K562 (cell line): ENCODE results near the gene PYGM. TPM values are rescaled to one million over a fixed set of nuclear protein-coding genes. Genes with fewer than 3 reads are reported as not detected.

Experiments
- ATAC-seq: fragments of 200-7000 bp; cut with Tn5 transposase; 3 replicates; pipeline ENCODE4 v1.9.1; 2020; ENCODE audit warnings: moderate library complexity
- BruUV-seq: library from RNA; stranded (reverse); fragments of 400-500 nt; replicated peaks from 2 replicates; lab custom pipeline; 2021; lab: Mats Ljungman, UMichigan
- CTCF ChIA-PET: fragments of 300-600 bp; formaldehyde crosslinking; extraction: SDS; loops from one replicate; lab custom pipeline; 2021; ENCODE audit warnings: low intra/inter-chr PET ratio; lab: Yijun Ruan, JAX
- POLR2A ChIA-PET: fragments of 300-600, 350-650 bp; sonication (Branson Sonifier 250); formaldehyde crosslinking; extraction: SDS; loops from one replicate; lab custom pipeline; 2021; ENCODE audit warnings: antibody characterized with exemption, inconsistent platforms; lab: Yijun Ruan, JAX
- DNase-seq, 4 experiments: peaks; one replicate each; pipeline versions ENCODE4 v3.0.0 to v3.0.0-alpha.2; 2011 to 2018; ENCODE audit warnings: low spot score in 3 of 4, mixed read lengths in 3 of 4; ENCODE audit errors: extremely low read depth in 1 of 4
- FAIRE-seq: peaks from 2 replicates; lab custom pipeline; 2011; peaks lifted over from hg19 to GRCh38; lab: Jason Lieb, UNC
- H2AFZ ChIP-seq: 2 replicates; pipeline ENCODE4 v1.6.0; 2011; ENCODE audit warnings: low read depth, low read length, control low read depth, inconsistent platforms
- H3K27ac ChIP-seq: fragments of 200-600 bp; 3 replicates; pipeline ENCODE4 v1.8.0; 2011; ENCODE audit warnings: low read depth, mild to moderate bottlenecking, control low read depth, inconsistent platforms, low read length, moderate library complexity, mixed read lengths; ENCODE audit errors: extremely low read depth
- H3K27me3 ChIP-seq, 2 experiments: fragments of 300-600 bp in 1 of 2; 2 replicates in 1 of 2; 3 replicates in 1 of 2; pipeline versions ENCODE4 v1.6.0 to v1.8.0; 2011; ENCODE audit warnings: inconsistent platforms in 2 of 2, low read length in 2 of 2, mild to moderate bottlenecking in 1 of 2, mixed read lengths in 1 of 2, moderate library complexity in 1 of 2; ENCODE audit not compliant: control insufficient read depth in 2 of 2, insufficient read depth in 2 of 2
- H3K36me3 ChIP-seq: fragments of 300-600 bp; 3 replicates; pipeline ENCODE4 v1.8.0; 2011; ENCODE audit warnings: mild to moderate bottlenecking, low read length, inconsistent platforms; ENCODE audit not compliant: control insufficient read depth, insufficient read depth
- H3K4me1 ChIP-seq, 2 experiments: fragments of 200-600 bp in 1 of 2; replicated peaks in 1 of 2; 2 replicates in 1 of 2; 3 replicates in 1 of 2; pipeline versions ENCODE4 v1.5.1 to v1.8.0; 2011; ENCODE audit warnings: inconsistent platforms in 2 of 2, low read length in 2 of 2, mild to moderate bottlenecking in 1 of 2, mixed read lengths in 1 of 2, moderate library complexity in 1 of 2; ENCODE audit not compliant: control insufficient read depth in 2 of 2, insufficient read depth in 2 of 2
- H3K4me2 ChIP-seq: 2 replicates; pipeline ENCODE4 v1.6.1; 2011; ENCODE audit warnings: low read length, control low read depth, inconsistent platforms, mixed read lengths; ENCODE audit not compliant: insufficient read depth
- H3K4me3 ChIP-seq: fragments of 200-600 bp; sonication (generic), shearing (Covaris generic); 2 replicates; pipeline ENCODE4 v1.5.1; 2016; ENCODE audit warnings: control low read depth, inconsistent platforms
- H3K79me2 ChIP-seq: fragments of 200-600 bp; 3 replicates; pipeline ENCODE4 v1.8.0; 2011; ENCODE audit warnings: low read length, inconsistent platforms; ENCODE audit not compliant: control insufficient read depth, insufficient read depth
- H3K9ac ChIP-seq, 2 experiments: 2 replicates each; pipeline versions ENCODE4 v1.6.0 to v1.6.1; 2011; ENCODE audit warnings: low read depth in 2 of 2, low read length in 2 of 2, control low read depth in 1 of 2, inconsistent platforms in 1 of 2, mild to moderate bottlenecking in 1 of 2, mixed read lengths in 1 of 2; ENCODE audit not compliant: insufficient read depth in 1 of 2
- H3K9me1 ChIP-seq: one replicate; pipeline ENCODE4 v1.6.0; 2011; ENCODE audit warnings: inconsistent platforms, mild to moderate bottlenecking, low read length, moderate library complexity; ENCODE audit not compliant: control insufficient read depth, insufficient read depth
- H3K9me3 ChIP-seq: replicated peaks from 2 replicates; pipeline ENCODE4 v1.5.1; 2011; ENCODE audit warnings: low read depth, low read length, inconsistent platforms; ENCODE audit not compliant: control insufficient read depth, insufficient read depth
- H4K20me1 ChIP-seq: replicated peaks from 2 replicates; pipeline ENCODE4 v1.6.1; 2011; ENCODE audit warnings: low read length, inconsistent platforms, mixed read lengths; ENCODE audit not compliant: control insufficient read depth, insufficient read depth
- ESRRB ChIP-seq: fragments of 250-450 bp; sonication (Bioruptor Pico); IDR thresholded peaks from 2 replicates; pipeline ENCODE4 v1.5.0; 2020; ENCODE audit warnings: mild to moderate bottlenecking, moderate library complexity, borderline replicate concordance
- POLR2B ChIP-seq: fragments of 450-650 bp; IDR thresholded peaks from 2 replicates; pipeline ENCODE4 v1.6.1; 2018; ENCODE audit warnings: low read depth; ENCODE audit not compliant: partially characterized antibody
- WGBS: fragments of 100-300 bp; shearing (Covaris generic); methylation state at CpG from one replicate; pipeline ENCODE4 v1.1.6; 2016; ENCODE audit warnings: low coverage, mixed read lengths; ENCODE audit not compliant: insufficient coverage; ENCODE audit errors: missing lambda C conversion rate; 5-methylcytosine and 5-hydroxymethylcytosine counted together
- in situ Hi-C: fragments of 300-500 bp; cut with MboI; formaldehyde crosslinking; loops from 4 replicates; pipeline ENCODE4 v1.15.0; 2018; ENCODE audit warnings: inconsistent platforms, mixed read lengths
- intact Hi-C: fragments of 100-400 bp; cut with micrococcal nuclease; formaldehyde crosslinking; loops from 2 replicates; pipeline ENCODE4 v1.14.2; 2022
- polyA plus RNA-seq, 8 experiments: library from polyadenylated mRNA; depleted of rRNA in 4 of 8; stranded (reverse) in 5 of 8; unstranded in 3 of 8; fragments of >200 nt; fragmentation: Nextera tagmentation in 2 of 8; fragmentation: Illumina TruSeq in 1 of 8; extraction: Ambion mirVana in 2 of 8; extraction: Trizol in 1 of 8; gene quantifications; 2 replicates each; pipeline versions ENCODE4 v1.2.1 to v1.2.3, GENCODE V29; 2011 to 2014; ENCODE audit warnings: inconsistent platforms in 1 of 8, missing spikeins in 1 of 8
- total RNA-seq, 7 experiments: library from RNA; depleted of rRNA in 6 of 7; stranded (reverse); fragments of >200 nt in 6 of 7; fragmentation: Illumina TruSeq in 2 of 7; extraction: Trizol in 2 of 7; gene quantifications; 2 replicates each; pipeline versions ENCODE4 v1.2.1 to v1.2.3, GENCODE V29; 2011 to 2021; ENCODE audit warnings: low replicate concordance in 1 of 7
- TF ChIP-seq, protein P1 (sequence below): fragments of 450-650 bp; IDR thresholded peaks from 2 replicates; pipeline ENCODE4 v1.7.1; 2018; ENCODE audit warnings: mild to moderate bottlenecking, low read depth; ENCODE audit not compliant: partially characterized antibody

The PYGM gene
- total and polyA plus RNA-seq, 9 of the 15 experiments (the other 6 are each of a cell fraction or from before 2014, with no cell fraction given) = 0.07 to 1.5 (median 0.68) TPM

DNA sequence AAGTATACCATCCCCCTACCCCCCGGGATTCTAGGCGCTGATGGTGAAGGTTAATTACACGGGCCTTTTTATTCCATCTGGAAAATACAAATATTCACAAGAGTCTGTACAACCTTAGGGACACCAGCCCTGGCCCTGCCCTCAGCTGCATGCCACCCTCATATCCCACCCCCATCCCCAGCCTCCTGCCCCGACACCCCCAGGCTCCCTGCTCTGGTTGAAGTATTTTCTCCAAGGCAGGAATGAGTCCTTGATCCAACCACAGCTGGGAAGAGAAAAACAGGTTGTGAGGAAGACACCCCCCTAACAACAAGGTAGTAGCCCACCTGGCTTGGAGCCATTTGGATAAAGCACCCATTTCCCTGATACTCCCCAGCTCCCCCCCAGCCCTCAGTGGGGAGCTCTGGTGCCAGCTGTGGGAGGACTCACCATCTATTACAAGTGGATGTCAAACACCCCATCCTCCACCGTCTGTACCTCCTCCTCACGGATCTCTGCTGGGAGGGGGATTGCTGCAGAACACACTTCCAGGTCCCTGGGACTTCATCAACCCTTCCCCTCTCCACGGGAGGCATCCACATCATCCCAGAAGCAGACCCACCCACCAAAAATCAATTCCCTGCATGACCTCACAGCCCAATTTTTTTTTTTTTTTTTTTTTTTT, 32.8 kb downstream of the PYGM start:
- ChIA-PET POLR2A (interaction anchor here (1.5 kb wide), 1 partner anchor 14 kb away, joined by 3 read pairs; no protein-coding TSS in a partner anchor), CTCF (no interaction called here)
- no peak for TF ChIP-seq POLR2B
- no peak for TF ChIP-seq ESRRB (CRISPR knock-in tag)
- TF ChIP-seq, protein P1, sequence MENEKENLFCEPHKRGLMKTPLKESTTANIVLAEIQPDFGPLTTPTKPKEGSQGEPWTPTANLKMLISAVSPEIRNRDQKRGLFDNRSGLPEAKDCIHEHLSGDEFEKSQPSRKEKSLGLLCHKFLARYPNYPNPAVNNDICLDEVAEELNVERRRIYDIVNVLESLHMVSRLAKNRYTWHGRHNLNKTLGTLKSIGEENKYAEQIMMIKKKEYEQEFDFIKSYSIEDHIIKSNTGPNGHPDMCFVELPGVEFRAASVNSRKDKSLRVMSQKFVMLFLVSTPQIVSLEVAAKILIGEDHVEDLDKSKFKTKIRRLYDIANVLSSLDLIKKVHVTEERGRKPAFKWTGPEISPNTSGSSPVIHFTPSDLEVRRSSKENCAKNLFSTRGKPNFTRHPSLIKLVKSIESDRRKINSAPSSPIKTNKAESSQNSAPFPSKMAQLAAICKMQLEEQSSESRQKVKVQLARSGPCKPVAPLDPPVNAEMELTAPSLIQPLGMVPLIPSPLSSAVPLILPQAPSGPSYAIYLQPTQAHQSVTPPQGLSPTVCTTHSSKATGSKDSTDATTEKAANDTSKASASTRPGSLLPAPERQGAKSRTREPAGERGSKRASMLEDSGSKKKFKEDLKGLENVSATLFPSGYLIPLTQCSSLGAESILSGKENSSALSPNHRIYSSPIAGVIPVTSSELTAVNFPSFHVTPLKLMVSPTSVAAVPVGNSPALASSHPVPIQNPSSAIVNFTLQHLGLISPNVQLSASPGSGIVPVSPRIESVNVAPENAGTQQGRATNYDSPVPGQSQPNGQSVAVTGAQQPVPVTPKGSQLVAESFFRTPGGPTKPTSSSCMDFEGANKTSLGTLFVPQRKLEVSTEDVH = no peak
- no peaks in the 10 kb centered on the region for H3K79me2 ChIP-seq
- no peak overlapping the region for H3K4me3 ChIP-seq
- H3K27ac ChIP-seq = no peak overlapping the region
- H4K20me1 ChIP-seq = no peaks in the 10 kb centered on the region
- 19% methylated on average over 7 of the region's 7 CpGs for WGBS
- H3K4me2 ChIP-seq = no peak overlapping the region
- H2AFZ ChIP-seq = no peak overlapping the region
- peaks cover 0 to 4% of the 10 kb centered on the region in 2 experiments; a peak in 1 of 5 replicates for H3K27me3 ChIP-seq
- no peaks in the 10 kb centered on the region for H3K9me3 ChIP-seq
- DNase-seq = no peak
- no peak for FAIRE-seq
- H3K9ac ChIP-seq = no peak overlapping the region
- H3K9me1 ChIP-seq = no peaks in the 10 kb centered on the region
- intact Hi-C loops (loop anchor here (10.0 kb wide), 1 partner anchor 72 kb away; no protein-coding TSS in a partner anchor), in situ Hi-C loops (no loop called here)
- H3K36me3 ChIP-seq = no peaks in the 10 kb centered on the region
- peaks cover 0 to 29% of the 10 kb centered on the region in 2 experiments; a peak in 4 of 5 replicates for H3K4me1 ChIP-seq
- BruUV-seq = no TSS peak
- no peak for ATAC-seq
